Measurements from ENCODE around the gene C1QTNF6. TPM values are rescaled to one million over a fixed set of nuclear protein-coding genes. Genes with fewer than 3 reads are reported as not detected.

The C1QTNF6 gene
- total RNA-seq, 4 donors from 2014 or later, result 1.7 to 4.8 (median 3.6) TPM

- intact Hi-C loops (cut with DNase I), result no loop called here
- Histone ChIP-seq H3K27ac (no peak overlapping the region), H3K4me1 (no peaks in the 10 kb centered on the region), H3K9me3 (no peaks in the 10 kb centered on the region), H3K27me3 (no peaks in the 10 kb centered on the region), H3K36me3 (no peaks in the 10 kb centered on the region), H3K4me3 (replicated peaks in 1 of 3) (no peak overlapping the region)
- no peak for DNase-seq
- TF ChIP-seq POLR2A (IDR thresholded peaks at IDR 0.05), result no peak
- TF ChIP-seq, protein P1, sequence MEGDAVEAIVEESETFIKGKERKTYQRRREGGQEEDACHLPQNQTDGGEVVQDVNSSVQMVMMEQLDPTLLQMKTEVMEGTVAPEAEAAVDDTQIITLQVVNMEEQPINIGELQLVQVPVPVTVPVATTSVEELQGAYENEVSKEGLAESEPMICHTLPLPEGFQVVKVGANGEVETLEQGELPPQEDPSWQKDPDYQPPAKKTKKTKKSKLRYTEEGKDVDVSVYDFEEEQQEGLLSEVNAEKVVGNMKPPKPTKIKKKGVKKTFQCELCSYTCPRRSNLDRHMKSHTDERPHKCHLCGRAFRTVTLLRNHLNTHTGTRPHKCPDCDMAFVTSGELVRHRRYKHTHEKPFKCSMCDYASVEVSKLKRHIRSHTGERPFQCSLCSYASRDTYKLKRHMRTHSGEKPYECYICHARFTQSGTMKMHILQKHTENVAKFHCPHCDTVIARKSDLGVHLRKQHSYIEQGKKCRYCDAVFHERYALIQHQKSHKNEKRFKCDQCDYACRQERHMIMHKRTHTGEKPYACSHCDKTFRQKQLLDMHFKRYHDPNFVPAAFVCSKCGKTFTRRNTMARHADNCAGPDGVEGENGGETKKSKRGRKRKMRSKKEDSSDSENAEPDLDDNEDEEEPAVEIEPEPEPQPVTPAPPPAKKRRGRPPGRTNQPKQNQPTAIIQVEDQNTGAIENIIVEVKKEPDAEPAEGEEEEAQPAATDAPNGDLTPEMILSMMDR (IDR thresholded peaks at IDR 0.05), result no peak
- WGBS, 2 donors, result 69 to 71% methylated on average over 6 of the region's 6 CpGs
Measured at GRCh38 chr22:37211866-37212173, 23.8 kb upstream of the C1QTNF6 start.

DNA sequence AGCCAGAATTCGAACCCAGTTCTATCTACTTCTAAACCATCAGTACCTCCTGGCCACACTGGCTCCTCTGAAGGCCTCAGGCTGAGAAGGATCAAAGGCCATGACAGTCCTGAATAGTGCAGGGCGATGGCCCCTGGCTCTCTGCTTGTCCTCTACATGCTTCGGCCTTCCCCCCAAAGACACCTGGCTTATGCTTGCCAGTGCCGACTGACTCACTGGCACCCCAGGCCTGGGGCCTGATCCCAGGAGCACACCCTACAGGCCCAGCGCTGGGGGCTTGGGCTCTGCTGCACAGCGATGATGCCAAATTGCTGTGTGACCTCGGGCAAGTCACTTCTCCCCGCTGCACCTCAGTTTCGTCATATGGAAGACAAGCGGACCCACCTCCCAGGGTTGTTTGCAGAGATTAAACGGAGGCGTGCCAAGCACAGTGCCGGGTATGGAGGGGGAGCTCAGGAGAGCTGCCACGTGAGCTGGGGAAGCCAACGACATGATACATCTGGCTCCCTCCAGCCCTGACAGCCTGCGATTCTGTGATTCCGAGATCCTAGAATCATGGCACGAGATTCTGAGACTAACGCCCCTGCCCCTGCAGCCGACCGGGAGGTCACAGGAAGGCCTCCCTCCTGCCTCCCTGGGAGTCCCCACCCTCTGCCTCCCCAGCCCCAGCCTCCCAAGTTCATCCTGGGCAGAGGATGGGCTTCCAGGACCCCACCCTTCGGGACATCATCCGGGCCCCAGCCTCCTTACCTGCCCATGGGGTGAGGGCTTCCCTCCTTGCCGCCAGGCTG is 23.2 kb upstream of the C1QTNF6 start:
- TF ChIP-seq POLR2A (IDR thresholded peaks at IDR 0.05), result no peak
- TF ChIP-seq, protein P1 (IDR thresholded peaks at IDR 0.05), result no peak
- Histone ChIP-seq H3K9me3 (no peaks in the 10 kb centered on the region), H3K36me3 (no peaks in the 10 kb centered on the region), H3K27ac (no peak overlapping the region), H3K4me1 (no peaks in the 10 kb centered on the region), H3K4me3 (replicated peaks in 1 of 3) (no peak overlapping the region), H3K27me3 (no peaks in the 10 kb centered on the region)
- no peak for DNase-seq
- intact Hi-C loops (cut with DNase I), result no loop called here
- 87 to 90% methylated on average over 21 to 23 of the region's 24 CpGs for WGBS, 2 donors

DNA sequence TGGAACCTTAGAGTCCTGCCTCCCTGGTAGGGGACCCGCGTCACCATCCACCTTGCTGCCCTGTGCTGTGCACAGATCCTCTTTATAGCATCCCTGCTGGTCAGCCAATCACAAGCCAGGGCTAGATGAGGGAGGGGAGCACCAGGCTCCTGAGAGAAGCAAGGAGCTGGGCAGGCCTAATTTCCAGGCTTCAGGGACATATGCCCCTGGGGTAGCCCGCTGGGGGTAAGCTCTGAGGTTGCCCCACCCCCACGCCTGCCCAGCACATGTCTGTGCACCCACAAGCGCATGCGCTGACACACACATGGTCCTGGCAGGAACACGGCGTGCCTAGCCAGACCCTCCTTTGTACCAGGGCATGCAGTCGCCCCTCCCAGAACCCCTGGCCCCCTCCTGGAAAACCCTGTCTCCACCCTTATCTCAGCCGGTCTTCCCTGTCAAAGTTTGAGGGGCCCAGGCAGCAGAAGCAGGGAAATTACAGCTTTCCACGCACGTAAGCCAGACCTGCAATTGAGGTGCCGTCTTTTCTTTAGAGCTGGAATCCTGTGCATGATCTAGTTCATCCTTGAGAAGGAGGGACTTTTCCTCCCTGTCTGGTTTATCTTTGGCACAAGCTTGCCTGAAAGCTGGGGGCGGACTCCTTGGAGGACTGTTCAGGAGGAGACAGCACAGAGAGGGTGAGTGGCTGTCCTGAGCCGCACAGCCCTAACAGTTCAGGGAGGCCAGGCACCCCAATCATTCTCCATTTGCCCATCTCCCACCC is 22.2 kb upstream of the C1QTNF6 start:
- intact Hi-C loops (cut with DNase I), result no loop called here
- no peaks in the 10 kb centered on the region for H3K36me3 ChIP-seq
- no peak for DNase-seq
- H3K27ac ChIP-seq, result no peak overlapping the region
- H3K4me3 ChIP-seq (replicated peaks in 1 of 3), result no peak overlapping the region
- H3K9me3 ChIP-seq, result no peaks in the 10 kb centered on the region
- WGBS, 2 donors, result 85 to 87% methylated on average over 14 to 15 of the region's 15 CpGs
- TF ChIP-seq, protein P1 (IDR thresholded peaks at IDR 0.05), result no peak
- TF ChIP-seq POLR2A (IDR thresholded peaks at IDR 0.05), result no peak
- H3K4me1 ChIP-seq, result no peaks in the 10 kb centered on the region
- no peaks in the 10 kb centered on the region for H3K27me3 ChIP-seq

DNA sequence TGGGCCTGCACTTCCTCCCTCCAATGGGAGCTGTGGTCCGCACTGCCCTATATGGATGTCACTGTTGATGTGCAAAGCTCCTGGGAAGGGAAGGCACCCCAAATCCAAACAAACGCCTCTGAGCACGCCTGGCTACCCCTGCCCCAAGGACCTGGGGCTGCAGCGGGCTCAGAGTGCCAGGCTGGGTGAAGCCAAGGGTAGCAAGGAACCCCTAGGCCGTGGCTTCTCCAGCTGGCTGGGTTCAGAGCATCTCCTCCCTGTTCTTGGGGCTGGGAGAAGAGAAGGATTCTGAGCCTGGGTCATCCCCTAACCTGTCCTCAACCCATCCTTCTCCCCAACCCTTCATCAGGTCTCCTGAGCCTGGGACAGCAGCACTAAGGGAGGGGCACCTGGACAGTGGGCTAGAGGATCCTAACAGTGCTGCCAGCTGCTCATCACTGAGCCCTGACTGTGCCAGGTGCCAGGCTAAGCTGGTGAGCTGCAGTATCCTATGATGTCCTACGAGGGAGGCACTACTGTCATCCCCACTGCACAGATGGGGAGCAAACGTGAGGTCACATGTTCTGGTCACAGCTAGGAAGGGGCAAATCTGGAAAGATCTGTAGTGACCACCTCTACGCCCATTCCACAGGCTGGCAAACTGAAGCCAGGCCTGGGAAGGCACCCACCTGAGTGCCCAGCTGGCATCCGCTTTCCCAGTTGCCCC is 21.2 kb upstream of the C1QTNF6 start:
- Histone ChIP-seq H3K36me3 (no peaks in the 10 kb centered on the region), H3K27me3 (no peaks in the 10 kb centered on the region), H3K4me3 (replicated peaks in 1 of 3) (no peak overlapping the region), H3K4me1 (no peaks in the 10 kb centered on the region), H3K9me3 (no peaks in the 10 kb centered on the region), H3K27ac (no peak overlapping the region)
- intact Hi-C loops (cut with DNase I), result no loop called here
- TF ChIP-seq, protein P1 (IDR thresholded peaks at IDR 0.05), result no peak
- TF ChIP-seq POLR2A (IDR thresholded peaks at IDR 0.05), result no peak
- WGBS, 2 donors, result 83 to 88% methylated on average over 6 to 7 of the region's 9 CpGs
- no peak for DNase-seq

All from thyroid gland (tissue), 4 donors.